Measurements from ENCODE around the gene CLASP1.

- no peak for TF ChIP-seq CTCF (IDR thresholded peaks at IDR 0.05)
- TF ChIP-seq POLR2AphosphoS5 (IDR thresholded peaks at IDR 0.05): no peak
- TF ChIP-seq POLR2A (IDR thresholded peaks at IDR 0.05): no peak
Measured at GRCh38 chr2:121689356-121689755, 40.1 kb upstream of the CLASP1 start.

Data from sigmoid colon (tissue), 4 donors.